ENCODE data around the gene USP13. TPM values are rescaled to one million over a fixed set of nuclear protein-coding genes. Genes with fewer than 3 reads are reported as not detected.

Gene USP13
- polyA plus RNA-seq, 1 donor from 2014 or later, result 4.5 TPM

Other genes with a start within 250 kb of the USP13 start
- 15.3 TPM for gene GNB4, start 201.6 kb upstream of the USP13 start, polyA plus RNA-seq
- gene ACTL6A, start 90.1 kb upstream of the USP13 start, polyA plus RNA-seq, result 39.9 TPM
- gene MRPL47, start 48.4 kb upstream of the USP13 start, polyA plus RNA-seq, result 54.5 TPM
- gene NDUFB5, start 48.2 kb upstream of the USP13 start, polyA plus RNA-seq, result 96.9 TPM

All from IgD-negative memory B cell (primary cell).